ENCODE measurements around the gene NPR2. TPM values are rescaled to one million over a fixed set of nuclear protein-coding genes. Genes with fewer than 3 reads are reported as not detected.

The NPR2 gene
- polyA plus RNA-seq, 1 of the 3 experiments (the other 2 are of a cell fraction): 13.5 TPM

GRCh38 chr9:35767458-35767857 is 23.9 kb upstream of the NPR2 start:
- TF ChIP-seq TEAD4 (IDR thresholded peaks at IDR 0.05; ENCODE audit: borderline replicate concordance, insufficient read depth): no peak
- no peak for TF ChIP-seq MAX (IDR thresholded peaks at IDR 0.05; ENCODE audit: low read depth)
- TF ChIP-seq RFX5 (IDR thresholded peaks at IDR 0.05; ENCODE audit: low read length): no peak
- no peak for TF ChIP-seq GABPA (IDR thresholded peaks at IDR 0.05; ENCODE audit: low read depth)
- no peak for TF ChIP-seq FOXM1 (IDR thresholded peaks at IDR 0.05; ENCODE audit: low read depth)
- no peak for TF ChIP-seq MXI1 (IDR thresholded peaks at IDR 0.05; ENCODE audit: low read depth, low read length)
- no peak for TF ChIP-seq FOSL2 (IDR thresholded peaks at IDR 0.05; ENCODE audit: borderline replicate concordance, low read depth)
- no peaks in the 10 kb centered on the region for H3K27me3 ChIP-seq (ENCODE audit: insufficient read depth)
- no peak overlapping the region for H3K9ac ChIP-seq
- no peaks in the 10 kb centered on the region for H3K36me3 ChIP-seq (replicated peaks in 1 of 2; ENCODE audit: control insufficient read depth in 1 of 2, insufficient read depth in 2 of 2, low read length in 1 of 2)
- no peaks in the 10 kb centered on the region for H3K9me3 ChIP-seq
- H3K4me2 ChIP-seq: no peak overlapping the region
- no peaks in the 10 kb centered on the region for H3K9me2 ChIP-seq
- H3K4me1 ChIP-seq (ENCODE audit: control insufficient read depth in 1 of 2, insufficient read depth in 2 of 2, low read depth in 1 of 2, low read length in 1 of 2): peaks cover 5 to 11% of the 10 kb centered on the region in 2 experiments; a peak in 3 of 4 replicates
- H3K27ac ChIP-seq (ENCODE audit: low read depth in 2 of 2, low read length in 1 of 2): no peak overlapping the region
- no peak overlapping the region for H3K4me3 ChIP-seq (ENCODE audit: low read depth in 2 of 2, low read length in 1 of 2)
- peaks cover 5% of the 10 kb centered on the region for H3F3A ChIP-seq (replicated peaks; ENCODE audit: insufficient read depth)
- H2AFZ ChIP-seq (ENCODE audit: low read depth): no peak overlapping the region
- CTCF ChIA-PET: interaction anchor here (1.0 to 2.1 kb wide), 2 partner anchors 23 to 71 kb away, joined by 5 to 6 read pairs; no protein-coding TSS in a partner anchor
- no peaks in the 10 kb centered on the region for H3K79me2 ChIP-seq (ENCODE audit: insufficient read depth)
- no peaks in the 10 kb centered on the region for H4K20me1 ChIP-seq (ENCODE audit: insufficient read depth)
- POLR2A ChIA-PET: no interaction called here
- 97% methylated on average over 1 of the region's 1 CpG for WGBS (ENCODE audit: low lambda C conversion rate)
- no peak for DNase-seq

- no peak overlapping the region for H3K4me2 ChIP-seq
- no peak overlapping the region for H3K9ac ChIP-seq
- no peak overlapping the region for H3K4me3 ChIP-seq (ENCODE audit: low read depth in 2 of 2, low read length in 1 of 2)
- H4K20me1 ChIP-seq (ENCODE audit: insufficient read depth): no peaks in the 10 kb centered on the region
- no peak for DNase-seq
- H3K9me2 ChIP-seq: no peaks in the 10 kb centered on the region
- WGBS (ENCODE audit: low lambda C conversion rate): 93% methylated on average over 1 of the region's 1 CpG
- POLR2A ChIA-PET: interaction anchor here (0.7 kb wide), 1 partner anchor 20 kb away, joined by 4 read pairs; no protein-coding TSS in a partner anchor
- no peak overlapping the region for H3K27ac ChIP-seq (ENCODE audit: low read depth in 2 of 2, low read length in 1 of 2)
- H3K9me3 ChIP-seq: no peaks in the 10 kb centered on the region
- peaks cover 5 to 11% of the 10 kb centered on the region in 2 experiments; a peak in 3 of 4 replicates for H3K4me1 ChIP-seq (ENCODE audit: control insufficient read depth in 1 of 2, insufficient read depth in 2 of 2, low read depth in 1 of 2, low read length in 1 of 2)
- no peaks in the 10 kb centered on the region for H3F3A ChIP-seq (replicated peaks; ENCODE audit: insufficient read depth)
- CTCF ChIA-PET: interaction anchor here (1.3 to 4.4 kb wide), 5 partner anchors 9 to 113 kb away, joined by 3 to 13 read pairs (median 6); partner anchors contain the start of gene HINT2
- no peaks in the 10 kb centered on the region for H3K79me2 ChIP-seq (ENCODE audit: insufficient read depth)
- H3K27me3 ChIP-seq (ENCODE audit: insufficient read depth): no peaks in the 10 kb centered on the region
- no peak overlapping the region for H2AFZ ChIP-seq (ENCODE audit: low read depth)
- no peaks in the 10 kb centered on the region for H3K36me3 ChIP-seq (replicated peaks in 1 of 2; ENCODE audit: control insufficient read depth in 1 of 2, insufficient read depth in 2 of 2, low read length in 1 of 2)
- TF ChIP-seq IRF3 (IDR thresholded peaks at IDR 0.05; ENCODE audit: low read depth, low read length) (no peak), FOXJ3 (CRISPR knock-in tag; IDR thresholded peaks at IDR 0.05) (no peak), EP300 (IDR thresholded peaks at IDR 0.05; ENCODE audit: borderline replicate concordance in 1 of 2, low read depth in 1 of 2, low read length in 1 of 2) (no peak), REST (IDR thresholded peaks at IDR 0.05; ENCODE audit: low read depth, low read length) (no peak), TCF12 (IDR thresholded peaks at IDR 0.05) (no peak), USF1 (IDR thresholded peaks at IDR 0.05; ENCODE audit: borderline replicate concordance, low read depth) (no peak)
Observed at GRCh38 chr9:35769763-35770162, 21.6 kb upstream of the NPR2 start.

Data from SK-N-SH (cell line).